ENCODE data around the gene CYP3A4.

DNA sequence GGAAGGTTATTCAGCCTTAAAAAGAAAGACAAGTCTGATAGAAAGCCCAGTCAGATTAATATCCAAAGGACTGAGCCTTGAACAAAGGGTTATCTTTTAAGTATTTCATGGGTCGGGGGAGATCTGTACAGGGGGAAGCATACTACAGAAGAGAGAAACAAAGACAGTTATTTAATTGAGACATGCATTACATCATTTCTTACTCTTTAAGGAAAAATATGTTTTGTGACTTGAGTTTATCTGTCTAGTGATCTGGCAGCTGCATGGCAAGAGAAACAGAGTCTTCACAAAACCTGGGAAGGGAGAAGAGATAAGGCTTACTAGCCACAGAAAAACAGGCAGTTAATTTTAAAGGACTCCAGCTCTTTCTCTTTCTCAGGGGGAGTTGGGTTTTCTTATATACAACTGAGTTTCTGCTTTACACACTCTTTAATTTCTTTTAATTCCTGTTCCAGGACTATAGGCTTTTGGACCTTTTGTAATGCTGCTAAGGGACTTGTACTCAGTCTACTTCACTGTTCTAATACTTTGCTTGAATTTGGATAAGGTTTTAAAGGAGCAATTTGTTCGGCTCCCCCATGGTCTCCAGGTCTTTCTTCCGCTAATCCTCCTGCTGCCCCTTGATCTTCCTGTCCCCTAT lies 23.0 kb upstream of the CYP3A4 start:
- TF ChIP-seq TRIM28 (IDR thresholded peaks at IDR 0.05; ENCODE audit: borderline replicate concordance, low read length) (no peak), YY1 (tag by site-specific recombination; IDR thresholded peaks at IDR 0.05) (no peak), SETDB1 (IDR thresholded peaks at IDR 0.05; ENCODE audit: insufficient read length, low read length) (no peak), ZNF274 (IDR thresholded peaks at IDR 0.05; ENCODE audit: low read length) (no peak), ZNF274 (tag by site-specific recombination; IDR thresholded peaks at IDR 0.05; ENCODE audit: borderline replicate concordance) (no peak), KLF9 (tag by site-specific recombination; IDR thresholded peaks at IDR 0.05; ENCODE audit: low read depth) (no peak)
- TF ChIP-seq, protein P1, sequence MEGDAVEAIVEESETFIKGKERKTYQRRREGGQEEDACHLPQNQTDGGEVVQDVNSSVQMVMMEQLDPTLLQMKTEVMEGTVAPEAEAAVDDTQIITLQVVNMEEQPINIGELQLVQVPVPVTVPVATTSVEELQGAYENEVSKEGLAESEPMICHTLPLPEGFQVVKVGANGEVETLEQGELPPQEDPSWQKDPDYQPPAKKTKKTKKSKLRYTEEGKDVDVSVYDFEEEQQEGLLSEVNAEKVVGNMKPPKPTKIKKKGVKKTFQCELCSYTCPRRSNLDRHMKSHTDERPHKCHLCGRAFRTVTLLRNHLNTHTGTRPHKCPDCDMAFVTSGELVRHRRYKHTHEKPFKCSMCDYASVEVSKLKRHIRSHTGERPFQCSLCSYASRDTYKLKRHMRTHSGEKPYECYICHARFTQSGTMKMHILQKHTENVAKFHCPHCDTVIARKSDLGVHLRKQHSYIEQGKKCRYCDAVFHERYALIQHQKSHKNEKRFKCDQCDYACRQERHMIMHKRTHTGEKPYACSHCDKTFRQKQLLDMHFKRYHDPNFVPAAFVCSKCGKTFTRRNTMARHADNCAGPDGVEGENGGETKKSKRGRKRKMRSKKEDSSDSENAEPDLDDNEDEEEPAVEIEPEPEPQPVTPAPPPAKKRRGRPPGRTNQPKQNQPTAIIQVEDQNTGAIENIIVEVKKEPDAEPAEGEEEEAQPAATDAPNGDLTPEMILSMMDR (tag by site-specific recombination; IDR thresholded peaks at IDR 0.05) = no peak

Measured in HEK293 (cell line).